SK-N-SH (cell line): ENCODE data around the gene ATP6V1C2. TPM values are rescaled to one million over a fixed set of nuclear protein-coding genes. Genes with fewer than 3 reads are reported as not detected.

Source experiments
- CTCF ChIA-PET: fragments of 300-600, 350-600 bp; formaldehyde crosslinking; extraction: SDS; loops from one replicate; lab custom pipeline; 2021; lab: Yijun Ruan, JAX
- POLR2A ChIA-PET: fragments of 350-600 bp; sonication (Branson Sonifier 250); formaldehyde crosslinking; extraction: SDS; loops from one replicate; lab custom pipeline; 2020; ENCODE audit warnings: antibody characterized with exemption, inconsistent platforms; lab: Yijun Ruan, JAX
- DNase-seq: peaks from one replicate; pipeline ENCODE4 v3.0.0; 2012
- H2AFZ ChIP-seq: fragments of 200-600 bp; sonication (generic); 2 replicates; pipeline ENCODE4 v1.8.1; 2016; ENCODE audit warnings: antibody characterized with exemption, mild to moderate bottlenecking, low read depth
- H3F3A ChIP-seq: fragments of 200-600 bp; sonication (generic); replicated peaks from 2 replicates; pipeline ENCODE3; 2016; ENCODE audit warnings: antibody characterized with exemption, mild to moderate bottlenecking; ENCODE audit not compliant: insufficient read depth
- H3K27ac ChIP-seq, 2 experiments: fragments of 200-500 bp in 1 of 2; fragments of 200-600 bp in 1 of 2; sonication (Bioruptor generic) in 1 of 2; sonication (generic), shearing (Covaris generic) in 1 of 2; 2 replicates each; pipeline versions ENCODE4 v1.5.1 to v1.6.1; 2014 to 2016; ENCODE audit warnings: low read depth in 2 of 2, inconsistent platforms in 1 of 2, low read length in 1 of 2, mild to moderate bottlenecking in 1 of 2, mixed read lengths in 1 of 2
- H3K27me3 ChIP-seq: fragments of 200-600 bp; sonication (generic), shearing (Covaris generic); 2 replicates; pipeline ENCODE4 v1.6.1; 2016; ENCODE audit warnings: mixed run types; ENCODE audit not compliant: insufficient read depth
- H3K36me3 ChIP-seq, 2 experiments: fragments of 200-500 bp in 1 of 2; fragments of 200-600 bp in 1 of 2; sonication (Bioruptor generic) in 1 of 2; sonication (generic) in 1 of 2; replicated peaks in 1 of 2; 2 replicates each; pipeline versions ENCODE3 to v1.5.1; 2014 to 2016; ENCODE audit warnings: low read length in 1 of 2, mild to moderate bottlenecking in 1 of 2; ENCODE audit not compliant: insufficient read depth in 2 of 2, control insufficient read depth in 1 of 2
- H3K4me1 ChIP-seq, 2 experiments: fragments of 200-500 bp in 1 of 2; fragments of 200-600 bp in 1 of 2; sonication (Bioruptor generic) in 1 of 2; sonication (generic), shearing (Covaris generic) in 1 of 2; 2 replicates each; pipeline versions ENCODE4 v1.5.1 to v1.6.1; 2014 to 2016; ENCODE audit warnings: low read depth in 1 of 2, low read length in 1 of 2, mixed run types in 1 of 2; ENCODE audit not compliant: insufficient read depth in 2 of 2, control insufficient read depth in 1 of 2
- H3K4me2 ChIP-seq: fragments of 200-600 bp; sonication (generic), shearing (Covaris generic); 2 replicates; pipeline ENCODE4 v1.6.1; 2017; ENCODE audit warnings: mixed run types
- H3K4me3 ChIP-seq, 2 experiments: fragments of 200-500 bp in 1 of 2; fragments of 200-600 bp in 1 of 2; sonication (Bioruptor generic) in 1 of 2; sonication (generic), shearing (Covaris generic) in 1 of 2; 2 replicates each; pipeline versions ENCODE4 v1.5.1 to v1.8.1; 2014 to 2016; ENCODE audit warnings: low read depth in 2 of 2, inconsistent platforms in 1 of 2, low read length in 1 of 2, mild to moderate bottlenecking in 1 of 2, mixed read lengths in 1 of 2, moderate library complexity in 1 of 2
- H3K79me2 ChIP-seq: fragments of 200-600 bp; sonication (generic); 2 replicates; pipeline ENCODE4 v1.8.1; 2017; ENCODE audit warnings: mild to moderate bottlenecking; ENCODE audit not compliant: insufficient read depth
- H3K9ac ChIP-seq: fragments of 200-600 bp; sonication (generic); 2 replicates; pipeline ENCODE4 v1.6.1; 2017; ENCODE audit warnings: mixed run types
- H3K9me2 ChIP-seq: fragments of 200-600 bp; sonication (generic); 2 replicates; pipeline ENCODE4 v1.6.1; 2017; ENCODE audit warnings: mixed run types
- H3K9me3 ChIP-seq: fragments of 200-600 bp; sonication (generic); 2 replicates; pipeline ENCODE4 v1.6.1; 2017; ENCODE audit warnings: mixed run types, mild to moderate bottlenecking, moderate library complexity
- H4K20me1 ChIP-seq: fragments of 200-600 bp; sonication (generic); 2 replicates; pipeline ENCODE4 v1.6.1; 2017; ENCODE audit warnings: mild to moderate bottlenecking, mixed run types; ENCODE audit not compliant: insufficient read depth
- CHD2 ChIP-seq: fragments of 150-350 bp; IDR thresholded peaks from 2 replicates; pipeline ENCODE4 v1.6.1; 2018; ENCODE audit warnings: low read length; ENCODE audit not compliant: partially characterized antibody
- FOSL2 ChIP-seq: IDR thresholded peaks from 2 replicates; pipeline ENCODE4 v1.4.0; 2012; ENCODE audit warnings: low read depth, mild to moderate bottlenecking, moderate library complexity, borderline replicate concordance
- FOXJ3 ChIP-seq: sonication (generic); formaldehyde crosslinking; IDR thresholded peaks from 2 replicates; pipeline ENCODE4 v1.5.1; 2020; ENCODE audit warnings: mild to moderate bottlenecking, missing genetic modification reagents
- FOXM1 ChIP-seq: IDR thresholded peaks from 2 replicates; pipeline ENCODE4 v1.4.0; 2012; ENCODE audit warnings: low read depth, mild to moderate bottlenecking
- MEF2A ChIP-seq: IDR thresholded peaks from 2 replicates; pipeline ENCODE4 v1.4.0; 2012; ENCODE audit warnings: low read depth, borderline replicate concordance
- MXI1 ChIP-seq: IDR thresholded peaks from 2 replicates; pipeline ENCODE4 v1.6.1; 2012; ENCODE audit warnings: mild to moderate bottlenecking, low read depth, low read length, improper control_type of control experiment
- NRF1 ChIP-seq: IDR thresholded peaks from 2 replicates; pipeline ENCODE4 v1.6.1; 2012; ENCODE audit warnings: low read depth, mild to moderate bottlenecking, low read length
- POLR2AphosphoS5 ChIP-seq: IDR thresholded peaks from 2 replicates; pipeline ENCODE4 v1.6.1; 2012; ENCODE audit warnings: low read depth, low read length
- RCOR1 ChIP-seq: fragments of 150-350 bp; IDR thresholded peaks from 2 replicates; pipeline ENCODE4 v1.6.1; 2017; ENCODE audit warnings: antibody characterized with exemption, low read length
- RFX5 ChIP-seq: IDR thresholded peaks from 2 replicates; pipeline ENCODE4 v1.6.1; 2012; ENCODE audit warnings: mild to moderate bottlenecking, improper control_type of control experiment, low read length
- SIN3A ChIP-seq: IDR thresholded peaks from 2 replicates; pipeline ENCODE4 v1.6.1; 2012; ENCODE audit warnings: low read depth, mild to moderate bottlenecking, low read length, moderate library complexity, borderline replicate concordance
- SMC3 ChIP-seq: IDR thresholded peaks from 2 replicates; pipeline ENCODE4 v1.6.1; 2012; ENCODE audit warnings: low read depth, low read length, improper control_type of control experiment
- TCF12 ChIP-seq: IDR thresholded peaks from 2 replicates; pipeline ENCODE4 v1.4.0; 2012
- YY1 ChIP-seq: IDR thresholded peaks from 2 replicates; pipeline ENCODE4 v1.4.0; 2012; ENCODE audit warnings: low read depth, mild to moderate bottlenecking
- WGBS: methylation state at CpG from one replicate; pipeline ENCODE4 v1.1.6; 2017; ENCODE audit warnings: low lambda C conversion rate; 5-methylcytosine and 5-hydroxymethylcytosine counted together
- polyA plus RNA-seq, 3 experiments: library from polyadenylated mRNA; depleted of rRNA; stranded (reverse); fragments of >200 nt; gene quantifications; 2 replicates each; pipeline ENCODE4 v1.2.3, GENCODE V29; 2012
- TF ChIP-seq, protein P1 (sequence below): IDR thresholded peaks from 2 replicates; pipeline ENCODE4 v1.4.0; 2012; ENCODE audit warnings: low read depth
- TF ChIP-seq, protein P2 (sequence below): IDR thresholded peaks from 2 replicates; pipeline ENCODE4; 2012
- TF ChIP-seq, protein P3 (sequence below): IDR thresholded peaks from 2 replicates; pipeline ENCODE4 v1.4.0; 2012; ENCODE audit warnings: low read depth, borderline replicate concordance
- TF ChIP-seq, protein P4 (sequence below): IDR thresholded peaks from 2 replicates; pipeline ENCODE4 v1.6.1; 2012; ENCODE audit warnings: mild to moderate bottlenecking, low read depth, low read length, moderate library complexity
- TF ChIP-seq, protein P5 (sequence below): fragments of 200-600 bp; sonication (generic); IDR thresholded peaks from 2 replicates; pipeline ENCODE4 v1.6.1; 2017; ENCODE audit warnings: antibody characterized with exemption, mild to moderate bottlenecking, moderate library complexity
- TF ChIP-seq, protein P6 (sequence below): fragments of 150-350 bp; IDR thresholded peaks from 2 replicates; pipeline ENCODE4 v1.6.1; 2016; ENCODE audit warnings: mild to moderate bottlenecking, low read depth, low read length

Gene ATP6V1C2
- polyA plus RNA-seq, 1 of the 3 experiments (the other 2 are of a cell fraction): 0.12 TPM

DNA sequence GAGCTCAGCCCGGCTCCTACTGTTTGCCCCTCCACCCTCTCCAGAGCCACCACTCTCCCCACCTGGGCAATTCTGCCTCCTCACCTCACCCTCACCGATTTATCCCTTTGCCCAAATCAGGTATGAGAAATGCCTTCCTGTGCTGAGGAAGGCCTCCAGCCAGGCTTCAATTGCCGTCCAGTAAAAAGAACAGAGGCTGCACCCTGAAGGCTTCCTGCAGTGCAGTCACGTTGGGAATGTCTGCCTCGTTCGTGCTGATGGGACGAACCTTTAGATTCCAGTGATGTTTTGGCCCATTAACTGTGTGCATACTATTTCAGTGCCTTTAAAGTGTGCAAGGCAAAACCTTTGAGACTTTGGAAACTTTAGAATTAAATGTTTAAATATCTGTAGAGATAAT, 34.2 kb downstream of the ATP6V1C2 start:
- Histone ChIP-seq H3K79me2 (no peaks in the 10 kb centered on the region), H3K9ac (no peak overlapping the region), H3K27me3 (no peaks in the 10 kb centered on the region; the same call in 1 of the 2 replicates), H3F3A (no peaks in the 10 kb centered on the region), H3K4me1 (peaks cover 0 to 6% of the 10 kb centered on the region in 2 experiments; a peak in 1 of 4 replicates), H4K20me1 (no peaks in the 10 kb centered on the region), H3K4me3 (no peak overlapping the region), H3K4me2 (no peak overlapping the region), H2AFZ (no peak overlapping the region), H3K27ac (no peak overlapping the region), H3K9me2 (no peaks in the 10 kb centered on the region), H3K36me3 (no peaks in the 10 kb centered on the region), H3K9me3 (no peaks in the 10 kb centered on the region)
- CTCF ChIA-PET: interaction anchor here (1.2 kb wide), 1 partner anchor 374 kb away, joined by 3 read pairs; no protein-coding TSS in a partner anchor
- TF ChIP-seq SMC3 (no peak), SIN3A (no peak), TCF12 (no peak), FOSL2 (no peak)
- TF ChIP-seq, protein P1, sequence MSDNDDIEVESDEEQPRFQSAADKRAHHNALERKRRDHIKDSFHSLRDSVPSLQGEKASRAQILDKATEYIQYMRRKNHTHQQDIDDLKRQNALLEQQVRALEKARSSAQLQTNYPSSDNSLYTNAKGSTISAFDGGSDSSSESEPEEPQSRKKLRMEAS: no peak
- WGBS: 68% methylated on average over 7 of the region's 7 CpGs
- no peak for DNase-seq
- POLR2A ChIA-PET: no interaction called here

DNA sequence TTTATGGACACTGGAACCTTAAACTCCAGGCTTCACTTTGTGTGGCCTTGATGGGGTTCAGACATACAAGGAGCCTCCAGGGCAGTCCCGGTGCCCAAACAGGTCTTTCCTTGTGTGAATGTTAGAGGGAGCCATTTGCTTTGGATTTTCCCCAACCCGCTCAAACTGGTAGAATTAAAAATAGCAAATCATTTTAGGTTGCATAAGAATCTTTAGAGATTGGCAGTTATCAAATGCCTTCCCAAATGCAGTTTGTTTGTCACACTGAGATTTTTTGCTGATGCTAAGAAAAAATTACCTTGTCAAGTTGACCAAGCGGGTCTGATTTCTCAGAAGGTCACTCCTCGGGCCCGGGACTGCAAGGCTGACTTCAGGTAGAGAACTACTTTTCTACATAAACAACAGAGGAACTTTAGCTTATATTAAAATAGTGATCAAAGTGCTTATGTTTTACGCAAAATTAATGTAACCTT, 36.4 kb downstream of the ATP6V1C2 start:
- no peaks in the 10 kb centered on the region for H3F3A ChIP-seq
- H3K4me1 ChIP-seq: peaks cover 0 to 6% of the 10 kb centered on the region in 2 experiments; a peak in 1 of 4 replicates
- no peak overlapping the region for H3K4me3 ChIP-seq
- ChIA-PET CTCF (no interaction called here), POLR2A (no interaction called here)
- H4K20me1 ChIP-seq: no peaks in the 10 kb centered on the region
- H3K9ac ChIP-seq: no peak overlapping the region
- DNase-seq: no peak
- H3K27me3 ChIP-seq: no peaks in the 10 kb centered on the region
- no peak overlapping the region for H3K27ac ChIP-seq
- TF ChIP-seq MXI1 (no peak), POLR2AphosphoS5 (no peak), CHD2 (no peak), RCOR1 (no peak), MEF2A (no peak), YY1 (no peak), RFX5 (no peak), FOSL2 (no peak), FOXJ3 (no peak), FOXM1 (no peak), SIN3A (no peak), NRF1 (no peak)
- TF ChIP-seq, protein P2, sequence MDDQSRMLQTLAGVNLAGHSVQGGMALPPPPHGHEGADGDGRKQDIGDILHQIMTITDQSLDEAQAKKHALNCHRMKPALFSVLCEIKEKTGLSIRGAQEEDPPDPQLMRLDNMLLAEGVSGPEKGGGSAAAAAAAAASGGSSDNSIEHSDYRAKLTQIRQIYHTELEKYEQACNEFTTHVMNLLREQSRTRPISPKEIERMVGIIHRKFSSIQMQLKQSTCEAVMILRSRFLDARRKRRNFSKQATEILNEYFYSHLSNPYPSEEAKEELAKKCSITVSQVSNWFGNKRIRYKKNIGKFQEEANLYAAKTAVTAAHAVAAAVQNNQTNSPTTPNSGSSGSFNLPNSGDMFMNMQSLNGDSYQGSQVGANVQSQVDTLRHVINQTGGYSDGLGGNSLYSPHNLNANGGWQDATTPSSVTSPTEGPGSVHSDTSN: no peak
- TF ChIP-seq, protein P3, sequence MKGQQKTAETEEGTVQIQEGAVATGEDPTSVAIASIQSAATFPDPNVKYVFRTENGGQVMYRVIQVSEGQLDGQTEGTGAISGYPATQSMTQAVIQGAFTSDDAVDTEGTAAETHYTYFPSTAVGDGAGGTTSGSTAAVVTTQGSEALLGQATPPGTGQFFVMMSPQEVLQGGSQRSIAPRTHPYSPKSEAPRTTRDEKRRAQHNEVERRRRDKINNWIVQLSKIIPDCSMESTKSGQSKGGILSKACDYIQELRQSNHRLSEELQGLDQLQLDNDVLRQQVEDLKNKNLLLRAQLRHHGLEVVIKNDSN: no peak
- TF ChIP-seq, protein P4, sequence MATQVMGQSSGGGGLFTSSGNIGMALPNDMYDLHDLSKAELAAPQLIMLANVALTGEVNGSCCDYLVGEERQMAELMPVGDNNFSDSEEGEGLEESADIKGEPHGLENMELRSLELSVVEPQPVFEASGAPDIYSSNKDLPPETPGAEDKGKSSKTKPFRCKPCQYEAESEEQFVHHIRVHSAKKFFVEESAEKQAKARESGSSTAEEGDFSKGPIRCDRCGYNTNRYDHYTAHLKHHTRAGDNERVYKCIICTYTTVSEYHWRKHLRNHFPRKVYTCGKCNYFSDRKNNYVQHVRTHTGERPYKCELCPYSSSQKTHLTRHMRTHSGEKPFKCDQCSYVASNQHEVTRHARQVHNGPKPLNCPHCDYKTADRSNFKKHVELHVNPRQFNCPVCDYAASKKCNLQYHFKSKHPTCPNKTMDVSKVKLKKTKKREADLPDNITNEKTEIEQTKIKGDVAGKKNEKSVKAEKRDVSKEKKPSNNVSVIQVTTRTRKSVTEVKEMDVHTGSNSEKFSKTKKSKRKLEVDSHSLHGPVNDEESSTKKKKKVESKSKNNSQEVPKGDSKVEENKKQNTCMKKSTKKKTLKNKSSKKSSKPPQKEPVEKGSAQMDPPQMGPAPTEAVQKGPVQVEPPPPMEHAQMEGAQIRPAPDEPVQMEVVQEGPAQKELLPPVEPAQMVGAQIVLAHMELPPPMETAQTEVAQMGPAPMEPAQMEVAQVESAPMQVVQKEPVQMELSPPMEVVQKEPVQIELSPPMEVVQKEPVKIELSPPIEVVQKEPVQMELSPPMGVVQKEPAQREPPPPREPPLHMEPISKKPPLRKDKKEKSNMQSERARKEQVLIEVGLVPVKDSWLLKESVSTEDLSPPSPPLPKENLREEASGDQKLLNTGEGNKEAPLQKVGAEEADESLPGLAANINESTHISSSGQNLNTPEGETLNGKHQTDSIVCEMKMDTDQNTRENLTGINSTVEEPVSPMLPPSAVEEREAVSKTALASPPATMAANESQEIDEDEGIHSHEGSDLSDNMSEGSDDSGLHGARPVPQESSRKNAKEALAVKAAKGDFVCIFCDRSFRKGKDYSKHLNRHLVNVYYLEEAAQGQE: no peak
- TF ChIP-seq, protein P5, sequence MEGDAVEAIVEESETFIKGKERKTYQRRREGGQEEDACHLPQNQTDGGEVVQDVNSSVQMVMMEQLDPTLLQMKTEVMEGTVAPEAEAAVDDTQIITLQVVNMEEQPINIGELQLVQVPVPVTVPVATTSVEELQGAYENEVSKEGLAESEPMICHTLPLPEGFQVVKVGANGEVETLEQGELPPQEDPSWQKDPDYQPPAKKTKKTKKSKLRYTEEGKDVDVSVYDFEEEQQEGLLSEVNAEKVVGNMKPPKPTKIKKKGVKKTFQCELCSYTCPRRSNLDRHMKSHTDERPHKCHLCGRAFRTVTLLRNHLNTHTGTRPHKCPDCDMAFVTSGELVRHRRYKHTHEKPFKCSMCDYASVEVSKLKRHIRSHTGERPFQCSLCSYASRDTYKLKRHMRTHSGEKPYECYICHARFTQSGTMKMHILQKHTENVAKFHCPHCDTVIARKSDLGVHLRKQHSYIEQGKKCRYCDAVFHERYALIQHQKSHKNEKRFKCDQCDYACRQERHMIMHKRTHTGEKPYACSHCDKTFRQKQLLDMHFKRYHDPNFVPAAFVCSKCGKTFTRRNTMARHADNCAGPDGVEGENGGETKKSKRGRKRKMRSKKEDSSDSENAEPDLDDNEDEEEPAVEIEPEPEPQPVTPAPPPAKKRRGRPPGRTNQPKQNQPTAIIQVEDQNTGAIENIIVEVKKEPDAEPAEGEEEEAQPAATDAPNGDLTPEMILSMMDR: no peak
- TF ChIP-seq, protein P6, sequence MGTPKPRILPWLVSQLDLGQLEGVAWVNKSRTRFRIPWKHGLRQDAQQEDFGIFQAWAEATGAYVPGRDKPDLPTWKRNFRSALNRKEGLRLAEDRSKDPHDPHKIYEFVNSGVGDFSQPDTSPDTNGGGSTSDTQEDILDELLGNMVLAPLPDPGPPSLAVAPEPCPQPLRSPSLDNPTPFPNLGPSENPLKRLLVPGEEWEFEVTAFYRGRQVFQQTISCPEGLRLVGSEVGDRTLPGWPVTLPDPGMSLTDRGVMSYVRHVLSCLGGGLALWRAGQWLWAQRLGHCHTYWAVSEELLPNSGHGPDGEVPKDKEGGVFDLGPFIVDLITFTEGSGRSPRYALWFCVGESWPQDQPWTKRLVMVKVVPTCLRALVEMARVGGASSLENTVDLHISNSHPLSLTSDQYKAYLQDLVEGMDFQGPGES: no peak
- no peak overlapping the region for H3K4me2 ChIP-seq
- no peaks in the 10 kb centered on the region for H3K79me2 ChIP-seq
- no peaks in the 10 kb centered on the region for H3K9me2 ChIP-seq
- no peaks in the 10 kb centered on the region for H3K36me3 ChIP-seq
- no peaks in the 10 kb centered on the region for H3K9me3 ChIP-seq
- no peak overlapping the region for H2AFZ ChIP-seq
- WGBS: 88% methylated on average over 6 of the region's 6 CpGs
